OCI-LY7 (cell line): ENCODE results near the gene ZNF683. TPM values are rescaled to one million over a fixed set of nuclear protein-coding genes. Genes with fewer than 3 reads are reported as not detected.

ENCODE experiments used
- BruUV-seq: library from RNA; stranded (reverse); fragments of 400-500 nt; replicated peaks from 2 replicates; lab custom pipeline; 2021; lab: Mats Ljungman, UMichigan
- CTCF ChIA-PET: fragments of 300-600 bp; sonication (Branson Sonifier 250); formaldehyde crosslinking; loops from one replicate; lab custom pipeline; 2022; ENCODE audit warnings: antibody characterized with exemption; ENCODE audit not compliant: unreplicated experiment; lab: Charles Lee
- POLR2A ChIA-PET: fragments of 300-600 bp; sonication (Branson Sonifier 250); formaldehyde crosslinking; loops from one replicate; lab custom pipeline; 2022; ENCODE audit warnings: antibody characterized with exemption; lab: Charles Lee
- DNase-seq: peaks from one replicate; pipeline ENCODE4 v3.0.0-alpha.2; 2015; ENCODE audit warnings: low spot score
- H2AFZ ChIP-seq: fragments of 200-600 bp; sonication (generic), shearing (Covaris generic); 2 replicates; pipeline ENCODE4 v1.6.1; 2014; ENCODE audit warnings: mild to moderate bottlenecking, antibody characterized with exemption, low read length, moderate library complexity
- H3K27ac ChIP-seq: fragments of 200-600 bp; sonication (generic); 2 replicates; pipeline ENCODE4 v1.5.1; 2014; ENCODE audit warnings: mixed run types, low read depth, mild to moderate bottlenecking, moderate library complexity, low read length, inconsistent platforms; ENCODE audit not compliant: poor library complexity, severe bottlenecking
- H3K36me3 ChIP-seq: fragments of 200-600 bp; sonication (generic); 2 replicates; pipeline ENCODE4 v1.6.1; 2014; ENCODE audit warnings: mild to moderate bottlenecking, antibody characterized with exemption, low read length, moderate library complexity, mixed read lengths; ENCODE audit not compliant: insufficient read depth
- H3K4me1 ChIP-seq: fragments of 200-600 bp; sonication (generic); 2 replicates; pipeline ENCODE4 v1.5.1; 2014; ENCODE audit warnings: mild to moderate bottlenecking, low read length; ENCODE audit not compliant: insufficient read depth, poor library complexity, severe bottlenecking
- H3K4me2 ChIP-seq: fragments of 200-600 bp; sonication (generic); 2 replicates; pipeline ENCODE4 v1.6.1; 2014; ENCODE audit warnings: mild to moderate bottlenecking, low read length
- H3K4me3 ChIP-seq: fragments of 200-600 bp; sonication (generic); 2 replicates; pipeline ENCODE4 v1.5.1; 2014; ENCODE audit warnings: mild to moderate bottlenecking, low read depth, low read length; ENCODE audit not compliant: poor library complexity, severe bottlenecking
- H3K79me2 ChIP-seq: fragments of 200-600 bp; sonication (generic); 2 replicates; pipeline ENCODE4 v1.6.1; 2016; ENCODE audit warnings: low read depth, mild to moderate bottlenecking, low read length, moderate library complexity, mixed read lengths; ENCODE audit not compliant: insufficient read depth
- H3K9me2 ChIP-seq: fragments of 200-600 bp; sonication (generic); 2 replicates; pipeline ENCODE4 v1.6.1; 2016; ENCODE audit warnings: mild to moderate bottlenecking, low read length, mixed read lengths; ENCODE audit not compliant: insufficient read depth
- H3K9me3 ChIP-seq: fragments of 200-600 bp; sonication (generic); 2 replicates; pipeline ENCODE4 v1.6.1; 2014; ENCODE audit warnings: mild to moderate bottlenecking, mixed run types, low read length, mixed read lengths
- H4K20me1 ChIP-seq: fragments of 200-600 bp; sonication (generic); 2 replicates; pipeline ENCODE4 v1.6.1; 2014; ENCODE audit warnings: mild to moderate bottlenecking, antibody characterized with exemption, low read length, moderate library complexity, mixed read lengths; ENCODE audit not compliant: insufficient read depth
- EZH2phosphoT487 ChIP-seq: fragments of 200-600 bp; sonication (generic); IDR thresholded peaks from 2 replicates; pipeline ENCODE4 v1.6.1; 2018; ENCODE audit warnings: low read depth, borderline replicate concordance, mild to moderate bottlenecking, mixed run types, antibody characterized with exemption, low read length, moderate library complexity, mixed read lengths
- intact Hi-C: fragments of 100-400 bp; cut with micrococcal nuclease; formaldehyde crosslinking; loops from one replicate; pipeline ENCODE4 v1.10.0; 2022; ENCODE audit not compliant: unreplicated experiment
- total RNA-seq, 2 experiments: library from RNA; depleted of rRNA in 1 of 2; stranded (reverse); fragments of >200 nt in 1 of 2; shearing (Covaris generic) in 1 of 2; gene quantifications; 2 replicates each; pipeline ENCODE4 v1.2.3, GENCODE V29; 2014 to 2022
- TF ChIP-seq, protein P1 (sequence below): fragments of 200-600 bp; sonication (generic); conservative IDR thresholded peaks from 2 replicates; pipeline ENCODE4 v1.5.1; 2014; ENCODE audit warnings: mild to moderate bottlenecking, antibody characterized with exemption, low read length, moderate library complexity, mixed read lengths

Gene ZNF683
- total RNA-seq, 2 experiments from 2014 or later, result not detected

DNA sequence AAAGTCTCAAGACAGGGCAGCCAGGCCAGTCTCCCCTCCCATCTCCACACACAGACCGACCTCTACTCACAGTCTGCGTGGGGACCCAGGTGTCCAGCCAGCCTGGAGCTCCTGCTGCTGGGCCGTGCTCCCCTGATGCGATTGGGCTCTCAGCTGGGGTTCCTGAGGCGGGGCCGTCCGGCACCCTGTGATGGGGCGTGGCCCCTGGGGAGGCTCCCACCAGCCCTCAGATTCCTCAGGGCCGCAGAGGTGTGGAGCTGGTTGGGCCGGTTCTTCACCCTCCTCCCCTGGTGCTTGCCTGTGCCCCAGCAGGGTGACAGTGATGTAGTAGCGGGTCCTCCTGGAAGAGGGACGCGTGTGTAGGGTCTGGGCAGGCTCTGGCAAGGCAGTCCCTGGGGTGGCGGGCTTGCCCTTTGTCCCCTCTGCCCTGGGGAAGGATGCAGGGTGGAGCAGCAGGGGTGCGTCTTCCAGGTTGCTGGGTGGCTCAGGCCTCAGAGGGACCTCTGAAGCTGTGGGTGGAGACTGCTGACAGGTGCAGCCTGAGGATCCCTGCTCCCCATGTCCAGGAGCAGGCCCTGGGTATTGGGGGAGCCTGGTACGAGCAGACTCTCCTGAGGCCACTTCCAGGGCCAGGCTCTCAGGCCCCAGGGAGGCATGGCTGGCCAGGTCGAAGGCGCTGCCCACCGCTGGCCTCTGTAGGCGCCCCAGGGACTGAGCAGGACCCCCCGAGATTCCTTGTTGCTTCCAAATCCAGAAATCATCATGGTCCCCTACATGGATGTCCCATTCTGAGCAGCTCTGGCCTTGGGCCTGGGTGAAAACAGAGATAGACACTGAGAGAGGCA is 18.4 kb downstream of the ZNF683 start, which contains the start of gene CRYBG2:
Gene CRYBG2 (minus strand): TSS at position 155 of the 845 bp plus-strand sequence. CDS start 7,473 bp downstream, outside the sequence.
- Histone ChIP-seq H3K79me2 (no peaks in the 10 kb centered on the region), H3K36me3 (no peaks in the 10 kb centered on the region), H3K4me1 (peaks cover 3% of the 10 kb centered on the region), H3K9me3 (no peaks in the 10 kb centered on the region), H3K27ac (no peak within 1 kb of the TSS), H3K9me2 (no peaks in the 10 kb centered on the region), H3K4me3 (no peak within 1 kb of the TSS), H4K20me1 (no peaks in the 10 kb centered on the region), H3K4me2 (no peak within 1 kb of the TSS), H2AFZ (no peak within 1 kb of the TSS)
- ChIA-PET POLR2A (interaction anchor here (0.6 kb wide), 1 partner anchor 53 kb away, joined by 3 read pairs; no protein-coding TSS in a partner anchor), CTCF (no interaction called here)
- DNase-seq, result no peak
- intact Hi-C loops, result no loop called here
- BruUV-seq, result no TSS peak
- TF ChIP-seq, protein P1, sequence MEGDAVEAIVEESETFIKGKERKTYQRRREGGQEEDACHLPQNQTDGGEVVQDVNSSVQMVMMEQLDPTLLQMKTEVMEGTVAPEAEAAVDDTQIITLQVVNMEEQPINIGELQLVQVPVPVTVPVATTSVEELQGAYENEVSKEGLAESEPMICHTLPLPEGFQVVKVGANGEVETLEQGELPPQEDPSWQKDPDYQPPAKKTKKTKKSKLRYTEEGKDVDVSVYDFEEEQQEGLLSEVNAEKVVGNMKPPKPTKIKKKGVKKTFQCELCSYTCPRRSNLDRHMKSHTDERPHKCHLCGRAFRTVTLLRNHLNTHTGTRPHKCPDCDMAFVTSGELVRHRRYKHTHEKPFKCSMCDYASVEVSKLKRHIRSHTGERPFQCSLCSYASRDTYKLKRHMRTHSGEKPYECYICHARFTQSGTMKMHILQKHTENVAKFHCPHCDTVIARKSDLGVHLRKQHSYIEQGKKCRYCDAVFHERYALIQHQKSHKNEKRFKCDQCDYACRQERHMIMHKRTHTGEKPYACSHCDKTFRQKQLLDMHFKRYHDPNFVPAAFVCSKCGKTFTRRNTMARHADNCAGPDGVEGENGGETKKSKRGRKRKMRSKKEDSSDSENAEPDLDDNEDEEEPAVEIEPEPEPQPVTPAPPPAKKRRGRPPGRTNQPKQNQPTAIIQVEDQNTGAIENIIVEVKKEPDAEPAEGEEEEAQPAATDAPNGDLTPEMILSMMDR, result no peak
- TF ChIP-seq EZH2phosphoT487, result no peak

DNA sequence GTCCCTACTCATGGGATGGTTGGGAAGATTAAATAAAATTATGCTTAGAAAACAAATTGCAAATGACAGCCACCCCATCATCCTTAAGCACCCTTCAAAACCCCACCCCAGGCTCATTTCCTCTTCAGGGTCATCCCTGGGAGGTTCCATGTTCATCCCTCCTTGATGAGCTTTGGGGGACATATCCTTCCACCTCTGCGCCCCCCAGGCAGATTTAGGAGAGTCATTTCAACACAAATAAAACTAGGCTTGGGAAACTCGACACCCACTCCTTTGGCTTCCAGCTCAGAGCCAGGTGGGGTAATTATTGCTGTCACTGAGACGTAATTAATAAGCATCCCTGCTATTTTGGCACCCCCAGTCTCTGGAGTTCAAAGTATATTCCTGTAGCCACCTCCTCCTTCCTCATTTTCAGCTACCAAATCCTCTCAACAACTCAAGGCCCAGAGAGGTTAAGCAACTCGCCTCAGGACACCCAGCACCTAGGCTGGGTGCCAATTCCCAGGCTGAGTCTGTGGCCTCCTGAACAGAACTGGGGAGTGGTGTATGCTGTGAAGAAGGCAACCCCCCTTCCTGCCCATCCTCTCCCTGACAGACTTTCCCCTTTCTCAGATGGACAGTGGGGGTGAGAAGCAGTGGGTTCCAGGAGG is 19.2 kb downstream of the ZNF683 start:
- no peaks in the 10 kb centered on the region for H3K36me3 ChIP-seq
- H2AFZ ChIP-seq, result no peak overlapping the region
- H3K9me3 ChIP-seq, result no peaks in the 10 kb centered on the region
- ChIA-PET CTCF (no interaction called here), POLR2A (no interaction called here)
- no peaks in the 10 kb centered on the region for H3K4me1 ChIP-seq
- no peak overlapping the region for H3K4me2 ChIP-seq
- no peak for DNase-seq
- no TSS peak for BruUV-seq
- intact Hi-C loops, result no loop called here
- H3K4me3 ChIP-seq, result no peak overlapping the region
- H3K9me2 ChIP-seq, result no peaks in the 10 kb centered on the region
- no peak overlapping the region for H3K27ac ChIP-seq
- no peaks in the 10 kb centered on the region for H4K20me1 ChIP-seq
- H3K79me2 ChIP-seq, result no peaks in the 10 kb centered on the region
- TF ChIP-seq EZH2phosphoT487, result no peak
- TF ChIP-seq, protein P1, result no peak

DNA sequence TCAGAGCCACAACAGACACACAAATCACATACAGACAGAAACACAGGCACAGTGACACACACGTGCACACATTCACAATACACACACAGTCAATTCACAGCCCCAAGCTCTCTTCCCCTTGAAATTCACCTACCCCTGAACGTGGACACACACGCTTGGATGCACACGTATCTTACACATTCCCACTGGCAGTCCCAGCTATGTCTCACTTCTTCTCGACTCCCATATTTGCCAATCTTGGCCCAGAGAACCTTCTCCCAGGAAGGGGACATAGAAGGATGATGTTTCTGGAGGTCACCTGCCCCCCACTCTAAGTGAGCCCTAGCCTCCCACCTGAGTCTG is 20.2 kb downstream of the ZNF683 start:
- no peak for DNase-seq
- Histone ChIP-seq H2AFZ (no peak overlapping the region), H3K9me3 (no peaks in the 10 kb centered on the region), H3K79me2 (no peaks in the 10 kb centered on the region), H4K20me1 (no peaks in the 10 kb centered on the region), H3K27ac (no peak overlapping the region), H3K4me3 (no peak overlapping the region), H3K4me2 (no peak overlapping the region), H3K9me2 (no peaks in the 10 kb centered on the region), H3K36me3 (no peaks in the 10 kb centered on the region), H3K4me1 (no peaks in the 10 kb centered on the region)
- ChIA-PET CTCF (no interaction called here), POLR2A (no interaction called here)
- no TSS peak for BruUV-seq
- intact Hi-C loops, result no loop called here
- TF ChIP-seq EZH2phosphoT487, result no peak
- TF ChIP-seq, protein P1, result no peak
